PC-9 (cell line): Measurements from ENCODE around the gene TDRD5. TPM values are rescaled to one million over a fixed set of nuclear protein-coding genes. Genes with fewer than 3 reads are reported as not detected.
"Not testable (repeated sequence)": the region's sequence is repeated elsewhere in the genome, so short reads cannot be mapped to it uniquely, and the experiment has no call there.

Experiments
- BruUV-seq: library from RNA; stranded (reverse); fragments of 400-500 nt; replicated peaks from 2 replicates; lab custom pipeline; 2021; lab: Mats Ljungman, UMichigan
- CTCF ChIA-PET: fragments of 300-600 bp; sonication (Branson Sonifier 250); formaldehyde crosslinking; loops from one replicate; lab custom pipeline; 2022; ENCODE audit warnings: antibody characterized with exemption; lab: Charles Lee
- POLR2A ChIA-PET: fragments of 300-600 bp; sonication (Branson Sonifier 250); formaldehyde crosslinking; loops from one replicate; lab custom pipeline; 2022; ENCODE audit warnings: antibody characterized with exemption; ENCODE audit not compliant: unreplicated experiment; lab: Charles Lee
- DNase-seq, 2 experiments: peaks; one replicate each; pipeline versions ENCODE4 v3.0.0 to v3.0.0-alpha.2; 2015 to 2022; ENCODE audit warnings: mixed read lengths in 1 of 2
- H2AFZ ChIP-seq: fragments of 200-600 bp; sonication (generic); 2 replicates; pipeline ENCODE4 v1.8.1; 2017; ENCODE audit warnings: antibody characterized with exemption
- H3F3A ChIP-seq: fragments of 200-600 bp; sonication (generic); 2 replicates; pipeline ENCODE4 v1.8.1; 2017; ENCODE audit warnings: antibody characterized with exemption, mild to moderate bottlenecking, low read depth; ENCODE audit not compliant: insufficient read depth
- H3K27ac ChIP-seq: fragments of 200-600 bp; sonication (generic); 2 replicates; pipeline ENCODE4 v1.6.1; 2016; ENCODE audit warnings: mixed run types
- H3K27me3 ChIP-seq: fragments of 200-600 bp; sonication (generic); 2 replicates; pipeline ENCODE4 v1.6.1; 2016; ENCODE audit warnings: low read depth, mixed run types; ENCODE audit not compliant: insufficient read depth
- H3K36me3 ChIP-seq: fragments of 200-600 bp; sonication (generic); 2 replicates; pipeline ENCODE4 v1.6.1; 2016; ENCODE audit warnings: low read depth, mixed run types
- H3K4me1 ChIP-seq: fragments of 200-600 bp; sonication (generic); replicated peaks from 2 replicates; pipeline ENCODE4 v1.6.1; 2016; ENCODE audit warnings: mixed run types; ENCODE audit not compliant: insufficient read depth
- H3K4me2 ChIP-seq: fragments of 200-600 bp; sonication (generic); 2 replicates; pipeline ENCODE4 v1.6.1; 2017; ENCODE audit warnings: mixed run types
- H3K4me3 ChIP-seq: fragments of 200-600 bp; sonication (generic); 2 replicates; pipeline ENCODE4 v1.6.1; 2016; ENCODE audit warnings: mixed run types
- H3K79me2 ChIP-seq: fragments of 200-600 bp; sonication (generic); 2 replicates; pipeline ENCODE4 v1.6.1; 2017; ENCODE audit warnings: low read depth, mixed run types
- H3K9me2 ChIP-seq: fragments of 200-600 bp; sonication (generic); 2 replicates; pipeline ENCODE4 v1.8.1; 2017; ENCODE audit warnings: mild to moderate bottlenecking; ENCODE audit not compliant: insufficient read depth
- H3K9me3 ChIP-seq: fragments of 200-600 bp; sonication (generic); 2 replicates; pipeline ENCODE4 v1.8.1; 2016; ENCODE audit warnings: low read depth; ENCODE audit not compliant: insufficient read depth
- H4K20me1 ChIP-seq: fragments of 200-600 bp; sonication (generic); 2 replicates; pipeline ENCODE4 v1.8.1; 2017; ENCODE audit not compliant: insufficient read depth
- EZH2 ChIP-seq: fragments of 200-600 bp; sonication (generic); IDR thresholded peaks from 2 replicates; pipeline ENCODE4 v1.8.0; 2017; ENCODE audit warnings: antibody characterized with exemption, low read depth
- intact Hi-C: fragments of 100-400 bp; cut with micrococcal nuclease; formaldehyde crosslinking; loops from one replicate; pipeline ENCODE4 v1.10.0; 2022; ENCODE audit not compliant: unreplicated experiment
- total RNA-seq: library from RNA; stranded (reverse); gene quantifications from 2 replicates; pipeline ENCODE4 v1.2.3, GENCODE V29; 2021
- TF ChIP-seq, protein P1 (sequence below): fragments of 200-600 bp; sonication (generic); conservative IDR thresholded peaks from 2 replicates; pipeline ENCODE4 v1.6.1; 2017; ENCODE audit warnings: mixed run types, antibody characterized with exemption, mild to moderate bottlenecking, moderate library complexity

The TDRD5 gene
- total RNA-seq, 1 experiment from 2014 or later: not detected

DNA sequence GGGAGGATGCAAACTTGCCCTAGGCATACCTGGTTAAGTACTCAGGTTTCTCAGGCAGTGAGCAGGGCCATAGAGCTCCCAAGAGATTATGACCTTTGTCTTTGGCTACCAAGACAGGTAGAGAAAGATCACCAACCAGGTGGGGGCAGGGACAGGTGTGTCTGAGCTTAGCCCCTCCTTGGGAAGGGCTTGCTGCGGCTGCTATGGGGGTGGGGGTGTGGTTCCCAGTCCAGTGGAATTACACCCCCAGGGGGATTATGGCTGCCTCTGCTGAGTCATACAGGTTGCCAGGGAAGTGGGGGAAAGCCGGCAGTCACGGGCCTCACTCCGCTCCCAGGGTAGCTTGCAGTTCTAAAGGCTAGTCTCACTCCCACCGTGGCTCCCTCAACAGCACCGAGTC is 86.2 kb downstream of the TDRD5 start:
- BruUV-seq: no TSS peak
- CTCF ChIA-PET: no interaction called here
- no peaks in the 10 kb centered on the region for H3K79me2 ChIP-seq

DNA sequence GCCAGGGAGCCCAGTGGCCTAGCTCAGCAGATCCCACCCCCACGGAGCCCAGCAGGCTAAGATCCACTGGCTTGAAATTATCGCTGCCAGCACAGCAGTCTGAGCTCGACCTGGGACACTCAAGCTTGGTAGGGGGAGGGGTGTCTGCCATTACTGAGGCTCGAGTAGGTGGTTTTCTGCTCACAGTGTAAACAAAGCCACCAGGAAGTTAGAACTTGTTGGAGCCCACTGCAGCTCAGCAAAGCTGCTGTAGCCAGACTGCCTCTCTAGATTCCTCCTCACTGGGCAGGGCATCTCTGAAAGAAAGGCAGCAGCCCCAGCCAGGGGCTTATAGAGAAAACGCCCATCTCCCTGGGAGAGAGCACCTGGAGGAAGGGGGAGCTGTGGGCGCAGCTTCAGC is 102.9 kb downstream of the TDRD5 start:
- CTCF ChIA-PET, H3F3A ChIP-seq, H3K4me1 ChIP-seq, DNase-seq, H3K9me2 ChIP-seq, H3K27ac ChIP-seq, POLR2A ChIA-PET, H3K4me3 ChIP-seq, H4K20me1 ChIP-seq, H3K79me2 ChIP-seq, H3K36me3 ChIP-seq, BruUV-seq, H3K9me3 ChIP-seq, H2AFZ ChIP-seq, intact Hi-C loops: not testable (repeated sequence)
- Histone ChIP-seq H3K27me3 (peaks cover 41% of the 10 kb centered on the region), H3K4me2 (0 out of 2 replicates have a peak overlapping the region, but pooled peaks have one; percentile 16)

More for the DNA sequence above, 86.2 kb downstream of the TDRD5 start:
- no peaks in the 10 kb centered on the region for H4K20me1 ChIP-seq
- intact Hi-C loops: no loop called here
- no peaks in the 10 kb centered on the region for H3K4me1 ChIP-seq
- H3K27me3 ChIP-seq: no peaks in the 10 kb centered on the region
- no peaks in the 10 kb centered on the region for H3K36me3 ChIP-seq
- no peak for TF ChIP-seq EZH2
- TF ChIP-seq, protein P1, sequence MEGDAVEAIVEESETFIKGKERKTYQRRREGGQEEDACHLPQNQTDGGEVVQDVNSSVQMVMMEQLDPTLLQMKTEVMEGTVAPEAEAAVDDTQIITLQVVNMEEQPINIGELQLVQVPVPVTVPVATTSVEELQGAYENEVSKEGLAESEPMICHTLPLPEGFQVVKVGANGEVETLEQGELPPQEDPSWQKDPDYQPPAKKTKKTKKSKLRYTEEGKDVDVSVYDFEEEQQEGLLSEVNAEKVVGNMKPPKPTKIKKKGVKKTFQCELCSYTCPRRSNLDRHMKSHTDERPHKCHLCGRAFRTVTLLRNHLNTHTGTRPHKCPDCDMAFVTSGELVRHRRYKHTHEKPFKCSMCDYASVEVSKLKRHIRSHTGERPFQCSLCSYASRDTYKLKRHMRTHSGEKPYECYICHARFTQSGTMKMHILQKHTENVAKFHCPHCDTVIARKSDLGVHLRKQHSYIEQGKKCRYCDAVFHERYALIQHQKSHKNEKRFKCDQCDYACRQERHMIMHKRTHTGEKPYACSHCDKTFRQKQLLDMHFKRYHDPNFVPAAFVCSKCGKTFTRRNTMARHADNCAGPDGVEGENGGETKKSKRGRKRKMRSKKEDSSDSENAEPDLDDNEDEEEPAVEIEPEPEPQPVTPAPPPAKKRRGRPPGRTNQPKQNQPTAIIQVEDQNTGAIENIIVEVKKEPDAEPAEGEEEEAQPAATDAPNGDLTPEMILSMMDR: no peak
- H3K9me2 ChIP-seq: no peaks in the 10 kb centered on the region
- no peak overlapping the region for H3K4me2 ChIP-seq
- H3K27ac ChIP-seq: no peak overlapping the region
- no peak overlapping the region for H2AFZ ChIP-seq
- no peaks in the 10 kb centered on the region for H3K9me3 ChIP-seq
- H3F3A ChIP-seq: no peaks in the 10 kb centered on the region
- DNase-seq: peak in 1 of 2 experiments; percentile 18
- POLR2A ChIA-PET: interaction anchor here (0.6 kb wide), 1 partner anchor 60 kb away, joined by 3 read pairs; no protein-coding TSS in a partner anchor
- no peak overlapping the region for H3K4me3 ChIP-seq

DNA sequence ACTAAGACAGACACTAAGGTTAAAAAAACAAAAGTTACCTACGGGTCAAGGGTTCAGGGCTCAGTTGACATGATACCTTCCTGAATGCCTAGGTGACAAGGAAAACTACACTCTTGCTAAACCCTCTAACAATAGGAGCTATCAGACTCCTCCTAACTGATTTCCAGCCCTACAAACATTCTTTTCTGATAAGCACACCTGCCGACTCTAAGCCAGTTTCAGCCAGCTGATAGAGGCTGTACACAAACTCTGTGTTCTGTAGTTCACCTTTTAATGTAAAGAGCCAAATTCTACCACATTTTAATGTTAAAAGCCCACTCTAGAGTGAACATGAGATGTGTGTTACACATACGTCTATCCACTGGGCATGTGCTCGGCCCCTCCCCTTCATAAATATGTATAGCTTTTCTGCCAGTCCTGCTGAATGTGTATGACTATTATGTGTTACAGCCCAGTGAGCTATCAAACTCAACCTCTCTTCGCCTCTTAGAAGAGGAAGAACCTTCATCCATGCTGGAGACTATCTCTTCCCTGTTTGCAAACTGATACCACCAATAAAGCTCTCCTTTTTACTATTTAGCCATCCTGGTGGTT is 111.4 kb downstream of the TDRD5 start:
- Histone ChIP-seq H3K4me3 (no peak overlapping the region), H3K79me2 (no peaks in the 10 kb centered on the region), H3K27ac (no peak overlapping the region), H3K27me3 (0 out of 2 replicates have a peak, but pooled peaks cover 7% of the 10 kb centered on the region), H3K9me2 (no peaks in the 10 kb centered on the region), H3K36me3 (no peaks in the 10 kb centered on the region), H3K4me2 (no peak overlapping the region), H3K9me3 (no peaks in the 10 kb centered on the region), H4K20me1 (no peaks in the 10 kb centered on the region), H3F3A (no peaks in the 10 kb centered on the region), H2AFZ (no peak overlapping the region), H3K4me1 (no peaks in the 10 kb centered on the region)
- CTCF ChIA-PET: no interaction called here
- POLR2A ChIA-PET: no interaction called here
- no peak for TF ChIP-seq EZH2
- TF ChIP-seq, protein P1: no peak
- intact Hi-C loops: loop anchor here (10.0 kb wide), 2 partner anchors 712 to 1162 kb away; no protein-coding TSS in a partner anchor
- no peak for DNase-seq
- BruUV-seq: no TSS peak
